Neural progenitor cell (in vitro differentiated cells): ENCODE data around the gene PIGV. TPM values are rescaled to one million over a fixed set of nuclear protein-coding genes. Genes with fewer than 3 reads are reported as not detected.
"Not testable (repeated sequence)": the region's sequence is repeated elsewhere in the genome, so short reads cannot be mapped to it uniquely, and the experiment has no call there.

Experiments
- DNase-seq: peaks from one replicate; pipeline ENCODE4 v3.0.0-alpha.2; 2016; ENCODE audit warnings: low spot score
- H2AFZ ChIP-seq: fragments of 200-600 bp; sonication (generic); replicated peaks from 2 replicates; pipeline ENCODE4 v1.6.1; 2016; ENCODE audit warnings: antibody characterized with exemption
- H3F3A ChIP-seq: fragments of 200-600 bp; sonication (generic); 2 replicates; pipeline ENCODE4 v1.6.1; 2016; ENCODE audit warnings: antibody characterized with exemption, low read depth
- H3K27ac ChIP-seq: fragments of 200-600 bp; sonication (generic); 2 replicates; pipeline ENCODE4 v1.5.1; 2016; ENCODE audit warnings: mild to moderate bottlenecking
- H3K27me3 ChIP-seq: fragments of 200-600 bp; sonication (generic); 2 replicates; pipeline ENCODE4 v1.6.1; 2016; ENCODE audit warnings: mild to moderate bottlenecking, moderate library complexity
- H3K36me3 ChIP-seq: fragments of 200-600 bp; sonication (generic); 2 replicates; pipeline ENCODE4 v1.5.1; 2016
- H3K4me1 ChIP-seq: fragments of 200-600 bp; sonication (generic); 2 replicates; pipeline ENCODE4 v1.6.1; 2016; ENCODE audit warnings: mixed run types
- H3K4me2 ChIP-seq: fragments of 200-600 bp; sonication (generic); 2 replicates; pipeline ENCODE4 v1.6.1; 2016
- H3K4me3 ChIP-seq: fragments of 200-600 bp; sonication (generic); 2 replicates; pipeline ENCODE4 v1.5.1; 2016
- H3K79me2 ChIP-seq: fragments of 200-600 bp; sonication (generic); 2 replicates; pipeline ENCODE4 v1.6.1; 2016; ENCODE audit warnings: low read depth
- H3K9ac ChIP-seq: fragments of 200-600 bp; sonication (generic); 2 replicates; pipeline ENCODE4 v1.6.1; 2016
- H3K9me3 ChIP-seq: fragments of 200-600 bp; sonication (generic); 2 replicates; pipeline ENCODE4 v1.5.1; 2016; ENCODE audit warnings: low read depth
- H4K20me1 ChIP-seq: fragments of 200-600 bp; sonication (generic); 2 replicates; pipeline ENCODE4 v1.6.1; 2016; ENCODE audit warnings: low read depth
- H3K27ac Mint-ChIP-seq: 3 replicates; pipeline ENCODE4 v1.8.0; 2021; ENCODE audit warnings: mixed read lengths
- H3K27me3 Mint-ChIP-seq: 2 replicates; pipeline ENCODE4 v1.8.0; 2022; ENCODE audit warnings: low read depth, mild to moderate bottlenecking, inconsistent platforms, moderate library complexity, mixed read lengths; ENCODE audit not compliant: insufficient read depth
- H3K36me3 Mint-ChIP-seq: 3 replicates; pipeline ENCODE4 v1.8.0; 2021; ENCODE audit warnings: mixed read lengths
- H3K4me1 Mint-ChIP-seq: 3 replicates; pipeline ENCODE4 v1.8.0; 2021; ENCODE audit warnings: mixed read lengths
- H3K4me3 Mint-ChIP-seq: 3 replicates; pipeline ENCODE4 v1.8.0; 2021; ENCODE audit warnings: mild to moderate bottlenecking, moderate library complexity, mixed read lengths
- H3K9me3 Mint-ChIP-seq: 3 replicates; pipeline ENCODE4 v1.8.0; 2020; ENCODE audit warnings: mixed read lengths
- EZH2 ChIP-seq: fragments of 200-600 bp; sonication (generic); IDR thresholded peaks from 2 replicates; pipeline ENCODE4 v1.6.1; 2017; ENCODE audit warnings: antibody characterized with exemption, mild to moderate bottlenecking, moderate library complexity
- EZH2phosphoT487 ChIP-seq: fragments of 200-600 bp; sonication (generic); IDR thresholded peaks from 2 replicates; pipeline ENCODE4 v1.6.1; 2017; ENCODE audit warnings: antibody characterized with exemption
- small RNA-seq: library from RNA; depleted of rRNA; stranded (forward); fragments of <200 nt; gene quantifications from one replicate; pipeline ENCODE3, GENCODE V24; 2015
- total RNA-seq: library from RNA; depleted of rRNA; stranded (reverse); fragments of >200 nt; gene quantifications from 2 replicates; pipeline ENCODE4 v1.2.3, GENCODE V29; 2015; ENCODE audit warnings: low replicate concordance
- TF ChIP-seq, protein P1 (sequence below): fragments of 200-600 bp; sonication (generic); IDR thresholded peaks from 2 replicates; pipeline ENCODE4 v1.5.1; 2017; ENCODE audit warnings: antibody characterized with exemption, mild to moderate bottlenecking

The PIGV gene
- total RNA-seq, 1 donor from 2014 or later = 19.4 TPM

DNA sequence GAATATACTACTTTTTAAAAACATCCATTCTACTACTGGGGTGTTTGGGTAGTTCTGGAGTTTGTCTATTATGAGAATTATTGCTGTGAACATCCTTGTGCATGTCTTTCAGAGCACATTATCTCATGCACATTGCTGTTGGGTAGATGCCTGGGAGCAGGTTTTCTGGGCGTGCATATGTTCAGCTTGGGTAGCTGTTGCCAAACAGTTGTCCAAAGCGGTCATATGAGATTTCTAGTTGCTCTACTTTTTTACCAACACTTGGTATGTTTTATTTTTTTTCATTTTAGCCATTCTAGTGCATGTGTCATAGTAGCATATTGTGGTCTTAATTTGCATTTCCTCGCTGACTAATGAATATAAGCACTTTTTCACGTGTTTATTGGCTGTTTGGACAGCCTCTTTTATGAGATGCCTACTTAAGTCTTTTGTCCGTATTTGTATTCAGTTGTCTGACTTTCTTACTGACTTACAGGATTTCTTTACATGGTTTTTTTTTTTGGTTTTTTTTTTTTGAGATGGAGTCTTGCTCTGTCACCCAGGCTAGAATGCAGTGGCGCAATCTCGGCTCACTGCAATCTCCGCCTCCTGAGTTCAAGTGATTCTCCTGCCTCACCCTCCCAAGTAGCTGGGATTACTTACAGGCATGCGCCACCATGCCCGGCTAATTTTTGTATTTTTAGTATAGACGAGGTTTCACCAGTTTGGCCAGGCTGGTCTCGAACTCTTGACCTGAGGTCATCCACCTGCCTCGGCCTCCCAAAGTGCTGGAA, 56.9 kb downstream of the PIGV start:
- TF ChIP-seq, protein P1, sequence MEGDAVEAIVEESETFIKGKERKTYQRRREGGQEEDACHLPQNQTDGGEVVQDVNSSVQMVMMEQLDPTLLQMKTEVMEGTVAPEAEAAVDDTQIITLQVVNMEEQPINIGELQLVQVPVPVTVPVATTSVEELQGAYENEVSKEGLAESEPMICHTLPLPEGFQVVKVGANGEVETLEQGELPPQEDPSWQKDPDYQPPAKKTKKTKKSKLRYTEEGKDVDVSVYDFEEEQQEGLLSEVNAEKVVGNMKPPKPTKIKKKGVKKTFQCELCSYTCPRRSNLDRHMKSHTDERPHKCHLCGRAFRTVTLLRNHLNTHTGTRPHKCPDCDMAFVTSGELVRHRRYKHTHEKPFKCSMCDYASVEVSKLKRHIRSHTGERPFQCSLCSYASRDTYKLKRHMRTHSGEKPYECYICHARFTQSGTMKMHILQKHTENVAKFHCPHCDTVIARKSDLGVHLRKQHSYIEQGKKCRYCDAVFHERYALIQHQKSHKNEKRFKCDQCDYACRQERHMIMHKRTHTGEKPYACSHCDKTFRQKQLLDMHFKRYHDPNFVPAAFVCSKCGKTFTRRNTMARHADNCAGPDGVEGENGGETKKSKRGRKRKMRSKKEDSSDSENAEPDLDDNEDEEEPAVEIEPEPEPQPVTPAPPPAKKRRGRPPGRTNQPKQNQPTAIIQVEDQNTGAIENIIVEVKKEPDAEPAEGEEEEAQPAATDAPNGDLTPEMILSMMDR = no peak
- TF ChIP-seq EZH2phosphoT487 (no peak), EZH2 (no peak)
- no peak overlapping the region for H3K9ac ChIP-seq
- H3K36me3 Mint-ChIP-seq = peaks cover 15% of the 10 kb centered on the region

DNA sequence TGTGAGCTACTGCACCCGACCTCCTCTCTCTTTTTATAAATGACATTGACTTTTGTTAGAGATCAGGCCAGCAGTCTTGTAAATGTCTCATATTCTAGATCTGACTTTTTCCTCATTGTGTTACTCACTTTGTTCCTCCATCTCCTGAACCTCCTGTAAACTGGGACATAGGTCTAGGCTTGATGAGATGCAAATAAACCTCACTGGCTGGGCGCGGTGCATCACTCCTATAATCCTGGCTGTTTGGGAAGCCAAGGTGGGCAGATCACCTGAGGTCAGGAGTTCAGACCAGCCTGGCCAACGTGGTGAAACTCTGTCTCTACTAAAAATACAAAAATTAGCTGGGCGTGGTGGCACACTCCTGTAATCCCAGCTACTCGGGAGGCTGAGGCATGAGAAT, 60.1 kb downstream of the PIGV start:
- H3K9me3 Mint-ChIP-seq, H3K9ac ChIP-seq, H3K79me2 ChIP-seq: not testable (repeated sequence)

More for the DNA sequence above, 56.9 kb downstream of the PIGV start:
- Mint-ChIP-seq H3K4me3 (no peak overlapping the region), H3K27ac (no peak overlapping the region), H3K9me3 (no peaks in the 10 kb centered on the region), H3K27me3 (no peaks in the 10 kb centered on the region), H3K4me1 (no peaks in the 10 kb centered on the region)
- no peak overlapping the region for H2AFZ ChIP-seq
- no peaks in the 10 kb centered on the region for H4K20me1 ChIP-seq
- H3K9me3 ChIP-seq = no peaks in the 10 kb centered on the region
- no peak overlapping the region for H3K4me2 ChIP-seq
- no peak for DNase-seq
- H3K36me3 ChIP-seq = no peaks in the 10 kb centered on the region
- no peak overlapping the region for H3K27ac ChIP-seq
- H3K4me3 ChIP-seq = no peak overlapping the region
- no peaks in the 10 kb centered on the region for H3K4me1 ChIP-seq
- H3K27me3 ChIP-seq = no peaks in the 10 kb centered on the region
- no peaks in the 10 kb centered on the region for H3F3A ChIP-seq
- H3K79me2 ChIP-seq = no peaks in the 10 kb centered on the region

More for the DNA sequence above, 60.1 kb downstream of the PIGV start:
- H3K4me1 Mint-ChIP-seq, H3K4me3 ChIP-seq, DNase-seq, H3K27ac Mint-ChIP-seq, H3K27ac ChIP-seq, H3K4me1 ChIP-seq, H3K4me2 ChIP-seq, H3K4me3 Mint-ChIP-seq, H4K20me1 ChIP-seq, H3K27me3 Mint-ChIP-seq, H3K27me3 ChIP-seq, H3F3A ChIP-seq, H2AFZ ChIP-seq, H3K36me3 ChIP-seq, H3K9me3 ChIP-seq: not testable (repeated sequence)
- H3K36me3 Mint-ChIP-seq = peaks cover 12% of the 10 kb centered on the region

Small RNAs within 50 kb of the gene (small RNA-seq; reads per million reads assigned to genes)
- gene RN7SL165P = not detected

Other genes starting within 250 kb of the PIGV start
- gene ARID1A, start 91.9 kb upstream of the PIGV start, total RNA-seq = 43.1 and 70.6 TPM in 2 replicates
- 30.4 and 52.2 TPM in 2 replicates for gene ZDHHC18, start 38.7 kb downstream of the PIGV start, total RNA-seq
- gene SFN, start 75.2 kb downstream of the PIGV start, total RNA-seq = 0.21 and 0.99 TPM in 2 replicates
- 6.8 and 10.9 TPM in 2 replicates for gene GPN2, start 102.3 kb downstream of the PIGV start, total RNA-seq
- 6.1 and 9.6 TPM in 2 replicates for gene GPATCH3, start 112.5 kb downstream of the PIGV start, total RNA-seq
- not detected in 2 replicates for gene NR0B2, start 126.0 kb downstream of the PIGV start, total RNA-seq
- gene NUDC, start 133.8 kb downstream of the PIGV start, total RNA-seq = 28.6 and 49.6 TPM in 2 replicates
- 1.1 TPM in 1 of 2 replicates, not detected in the other for gene KDF1, start 172.5 kb downstream of the PIGV start, total RNA-seq
- 0.59 and 2.0 TPM in 2 replicates for gene TRNP1, start 205.7 kb downstream of the PIGV start, total RNA-seq
- 3.2 and 7.2 TPM in 2 replicates for gene TENT5B, start 224.9 kb downstream of the PIGV start, total RNA-seq